ENCODE data around the gene C10orf143.

Gene C10orf143

GRCh38 chr10:130067893-130068292 lies 42.7 kb downstream of the C10orf143 start:
- H3K4me3 ChIP-seq (ENCODE audit: low read depth, low read length) = no peak overlapping the region
- TF ChIP-seq CTCF (IDR thresholded peaks at IDR 0.05; ENCODE audit: control insufficient read depth, extremely low read depth, insufficient read depth) = no peak
- DNase-seq (ENCODE audit: low read depth) = no peak

GRCh38 chr10:130066743-130067142 lies 43.9 kb downstream of the C10orf143 start:
- no peak for TF ChIP-seq CTCF (IDR thresholded peaks at IDR 0.05; ENCODE audit: control insufficient read depth, extremely low read depth, insufficient read depth)
- DNase-seq (ENCODE audit: low read depth) = no peak
- H3K4me3 ChIP-seq (ENCODE audit: low read depth, low read length) = no peak overlapping the region

- DNase-seq (ENCODE audit: low read depth) = no peak
- no peak overlapping the region for H3K4me3 ChIP-seq (ENCODE audit: low read depth, low read length)
- TF ChIP-seq CTCF (IDR thresholded peaks at IDR 0.05; ENCODE audit: control insufficient read depth, extremely low read depth, insufficient read depth) = no peak
Measured at GRCh38 chr10:130065251-130065650, 45.4 kb downstream of the C10orf143 start.

GRCh38 chr10:130064783-130065182 lies 45.8 kb downstream of the C10orf143 start:
- no peak overlapping the region for H3K4me3 ChIP-seq (ENCODE audit: low read depth, low read length)

GRCh38 chr10:130062976-130063375 lies 47.7 kb downstream of the C10orf143 start:
- no peak for TF ChIP-seq CTCF (IDR thresholded peaks at IDR 0.05; ENCODE audit: control insufficient read depth, extremely low read depth, insufficient read depth)
- DNase-seq (ENCODE audit: low read depth) = no peak
- no peak overlapping the region for H3K4me3 ChIP-seq (ENCODE audit: low read depth, low read length)

More at GRCh38 chr10:130064783-130065182, 45.8 kb downstream of the C10orf143 start:
- no peak for TF ChIP-seq CTCF (IDR thresholded peaks at IDR 0.05; ENCODE audit: control insufficient read depth, extremely low read depth, insufficient read depth)
- DNase-seq (ENCODE audit: low read depth) = no peak

- H3K4me3 ChIP-seq (ENCODE audit: low read depth, low read length) = no peak overlapping the region
- no peak for TF ChIP-seq CTCF (IDR thresholded peaks at IDR 0.05; ENCODE audit: control insufficient read depth, extremely low read depth, insufficient read depth)
- no peak for DNase-seq (ENCODE audit: low read depth)
Measured at GRCh38 chr10:130062201-130062600, 48.4 kb downstream of the C10orf143 start.

- no peak for DNase-seq (ENCODE audit: low read depth)
- no peak overlapping the region for H3K4me3 ChIP-seq (ENCODE audit: low read depth, low read length)
- TF ChIP-seq CTCF (IDR thresholded peaks at IDR 0.05; ENCODE audit: control insufficient read depth, extremely low read depth, insufficient read depth) = no peak
Measured at GRCh38 chr10:130061760-130062159, 48.9 kb downstream of the C10orf143 start.
